ENCODE results near the gene SLC24A3.

Gene SLC24A3

GRCh38 chr20:19593762-19594161 is 381.3 kb downstream of the SLC24A3 start:
- no peak overlapping the region for H3K4me3 ChIP-seq (ENCODE audit: low read depth, low read length)
- no peak for TF ChIP-seq CTCF (IDR thresholded peaks at IDR 0.05; ENCODE audit: borderline replicate concordance, insufficient read depth, low read depth, low read length)

- TF ChIP-seq CTCF (IDR thresholded peaks at IDR 0.05; ENCODE audit: borderline replicate concordance, insufficient read depth, low read depth, low read length) = no peak
Measured at GRCh38 chr20:19594896-19595295, 382.5 kb downstream of the SLC24A3 start.

GRCh38 chr20:19598117-19598850 is 385.8 kb downstream of the SLC24A3 start:
- TF ChIP-seq CTCF (IDR thresholded peaks at IDR 0.05; ENCODE audit: borderline replicate concordance, insufficient read depth, low read depth, low read length) = no peak
- H3K4me3 ChIP-seq (ENCODE audit: low read depth, low read length) = no peak overlapping the region

More at GRCh38 chr20:19594896-19595295, 382.5 kb downstream of the SLC24A3 start:
- H3K4me3 ChIP-seq (ENCODE audit: low read depth, low read length) = no peak overlapping the region

GRCh38 chr20:19599200-19599599 is 386.8 kb downstream of the SLC24A3 start:
- no peak overlapping the region for H3K4me3 ChIP-seq (ENCODE audit: low read depth, low read length)
- TF ChIP-seq CTCF (IDR thresholded peaks at IDR 0.05; ENCODE audit: borderline replicate concordance, insufficient read depth, low read depth, low read length) = no peak

- TF ChIP-seq CTCF (IDR thresholded peaks at IDR 0.05; ENCODE audit: borderline replicate concordance, insufficient read depth, low read depth, low read length) = no peak
- H3K4me3 ChIP-seq (ENCODE audit: low read depth, low read length) = no peak overlapping the region
Measured at GRCh38 chr20:19600042-19600441, 387.6 kb downstream of the SLC24A3 start.

- no peak for TF ChIP-seq CTCF (IDR thresholded peaks at IDR 0.05; ENCODE audit: borderline replicate concordance, insufficient read depth, low read depth, low read length)
- H3K4me3 ChIP-seq (ENCODE audit: low read depth, low read length) = no peak overlapping the region
Measured at GRCh38 chr20:19601126-19601810, 388.8 kb downstream of the SLC24A3 start.
